ENCODE results near the gene ZDHHC7.
"Not testable (repeated sequence)": the region's sequence is repeated elsewhere in the genome, so short reads cannot be mapped to it uniquely, and the experiment has no call there.

ZDHHC7 gene

DNA sequence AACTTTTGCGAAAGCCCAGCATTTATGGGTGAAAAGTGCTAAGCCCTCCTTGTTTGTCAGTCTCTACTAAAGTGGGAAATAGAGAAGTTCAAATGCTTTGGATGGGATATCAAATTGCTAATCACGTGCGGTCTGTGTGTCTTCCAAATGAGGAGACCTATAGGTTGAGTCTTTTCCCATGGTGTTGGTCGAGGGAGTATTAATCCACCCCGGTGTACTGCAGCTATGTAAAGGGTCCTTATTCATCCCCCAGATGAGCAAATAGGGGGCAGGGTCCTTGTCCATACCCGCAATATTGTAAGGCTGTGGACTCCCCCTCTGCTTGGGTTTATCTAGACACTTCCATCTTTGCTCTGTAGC lies 30.8 kb upstream of the ZDHHC7 start:
- DNase-seq = no peak

DNA sequence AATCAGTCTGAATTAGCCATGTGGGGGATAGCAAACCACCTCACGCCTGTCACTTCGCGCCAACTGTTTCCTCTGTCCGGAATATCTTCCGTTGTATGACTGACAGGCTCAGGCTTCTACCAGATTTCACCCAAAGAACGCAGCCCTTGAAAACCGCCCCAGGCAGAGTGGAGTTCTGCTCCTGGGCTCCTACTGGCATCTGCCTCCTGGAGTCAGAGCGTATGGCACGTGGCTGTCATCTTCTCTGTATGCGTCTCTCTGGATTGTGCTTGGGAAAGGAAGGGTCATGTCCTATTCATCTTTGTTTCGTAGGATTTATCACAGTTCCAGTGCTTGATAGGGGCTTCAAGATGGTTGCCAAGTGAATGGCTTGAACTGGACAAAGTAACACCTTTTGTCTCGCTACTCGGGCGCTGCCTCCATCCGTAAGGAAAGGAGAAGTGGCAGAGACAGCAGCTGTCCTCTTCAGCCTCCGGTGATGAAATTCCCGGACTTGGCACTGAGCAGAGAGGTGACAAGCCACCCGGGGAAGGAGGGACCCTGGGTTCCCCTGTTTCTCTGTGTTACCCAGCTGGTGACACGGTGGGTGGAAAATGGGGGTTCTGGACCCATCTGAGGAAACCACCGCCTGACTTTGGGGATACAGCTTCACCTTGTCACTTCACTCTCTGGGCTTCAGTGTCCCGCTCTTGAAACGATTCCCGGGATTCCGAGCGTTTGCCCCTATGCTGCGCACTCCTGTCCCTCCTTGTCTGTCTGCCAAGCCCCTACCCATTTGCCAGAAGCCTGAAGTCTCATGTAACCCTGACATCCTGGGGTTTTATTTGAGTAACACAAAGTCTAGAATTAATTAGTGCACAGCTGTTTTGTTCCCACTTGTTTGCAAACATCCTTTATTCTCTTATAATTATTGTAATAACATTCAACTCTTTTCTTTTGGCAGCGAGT lies 30.2 kb upstream of the ZDHHC7 start:
- no peak for DNase-seq

DNA sequence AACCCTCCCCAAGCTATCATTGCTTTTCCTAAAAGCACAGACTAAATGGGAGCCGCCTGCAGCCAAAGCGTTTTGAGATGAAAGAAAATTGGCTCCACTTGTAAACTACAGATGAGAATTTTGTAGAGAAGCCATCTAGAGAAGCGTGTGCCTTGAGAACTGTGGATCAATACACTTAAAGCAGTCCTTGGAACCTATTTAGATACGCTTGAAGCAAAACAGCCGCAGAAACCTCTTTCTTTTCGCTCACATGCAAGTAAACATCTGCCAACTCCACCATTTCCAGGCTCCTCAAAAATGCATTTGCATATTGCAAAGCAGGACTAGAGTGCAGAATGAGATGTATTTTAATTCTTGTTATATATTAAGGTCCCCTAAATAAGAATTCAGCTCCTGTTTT lies 29.4 kb upstream of the ZDHHC7 start:
- no peak for DNase-seq

DNA sequence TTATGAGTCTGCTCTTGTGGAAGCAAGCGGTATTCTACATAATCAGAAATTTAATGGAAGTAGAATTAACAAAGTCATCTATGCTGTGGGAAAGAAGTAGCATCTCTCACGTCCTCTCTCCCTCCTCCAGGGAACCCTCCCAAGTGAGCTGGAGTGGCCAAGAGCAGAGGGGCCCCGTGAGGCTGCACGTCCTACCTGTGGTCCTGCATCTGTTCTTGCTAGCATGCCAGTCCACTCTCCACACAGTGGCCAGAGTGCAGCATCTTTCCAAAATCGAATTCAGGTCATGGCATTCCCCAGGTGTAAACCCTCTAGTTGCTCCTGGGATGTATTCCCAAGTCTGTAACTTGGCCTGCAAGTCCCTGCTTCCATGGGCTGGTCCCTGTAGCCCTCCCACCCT lies 26.4 kb upstream of the ZDHHC7 start:
- no peak for DNase-seq

DNA sequence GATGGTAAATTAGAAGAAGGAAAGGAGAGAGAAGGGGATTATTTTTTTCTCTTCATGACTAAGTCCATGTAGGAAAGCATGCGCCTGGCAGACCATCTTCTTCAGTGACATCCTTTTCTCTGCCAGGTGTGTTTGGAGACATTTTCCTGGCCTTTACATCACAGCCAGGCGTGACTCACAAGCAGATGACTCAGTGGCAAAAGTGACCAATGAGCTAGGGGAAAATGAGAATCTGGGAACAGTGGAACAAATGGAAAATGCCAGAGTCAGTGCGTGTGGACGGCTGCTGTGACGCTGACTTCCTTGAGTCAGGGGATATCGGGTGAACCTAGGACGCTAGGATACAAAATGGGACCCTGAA lies 25.7 kb upstream of the ZDHHC7 start:
- DNase-seq = no peak

DNA sequence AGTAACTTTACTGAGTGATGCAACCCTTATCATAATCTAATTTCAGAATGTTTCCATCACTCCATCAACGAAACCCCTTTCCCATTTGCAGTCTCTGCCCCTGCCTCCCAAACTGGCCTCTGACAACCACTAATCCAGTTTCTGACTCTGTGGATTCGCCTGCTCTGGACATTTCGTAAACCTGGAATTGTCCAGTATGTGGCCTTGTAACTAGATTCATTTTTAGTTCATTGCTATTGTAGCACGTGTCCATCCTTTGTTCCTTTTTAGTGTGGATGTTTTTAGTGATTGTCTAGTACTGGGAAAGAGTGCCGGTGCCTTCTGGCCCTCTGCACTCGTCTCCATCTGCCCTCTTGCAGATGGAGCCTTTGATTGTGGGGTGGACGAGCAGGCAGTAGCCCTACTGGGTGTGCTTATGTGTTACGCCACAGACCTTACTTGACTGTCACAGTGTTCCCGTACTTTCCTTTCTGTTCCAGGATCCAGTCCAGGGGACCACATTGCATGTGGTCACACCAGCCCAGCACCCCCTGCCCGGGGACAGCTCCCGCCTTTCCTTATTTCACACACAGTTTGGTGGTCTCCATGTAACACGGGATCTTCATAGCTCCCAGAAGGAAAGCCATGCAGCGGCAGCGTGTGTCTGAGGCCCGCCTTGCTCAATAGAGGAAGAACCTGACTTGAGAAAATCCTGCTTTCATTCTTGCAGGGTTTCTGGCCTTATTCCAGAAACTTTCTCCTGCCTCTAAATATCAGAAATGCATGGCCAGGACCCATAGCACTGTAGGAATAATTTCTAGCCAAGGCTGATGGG lies 25.1 kb upstream of the ZDHHC7 start:
- DNase-seq = no peak

DNA sequence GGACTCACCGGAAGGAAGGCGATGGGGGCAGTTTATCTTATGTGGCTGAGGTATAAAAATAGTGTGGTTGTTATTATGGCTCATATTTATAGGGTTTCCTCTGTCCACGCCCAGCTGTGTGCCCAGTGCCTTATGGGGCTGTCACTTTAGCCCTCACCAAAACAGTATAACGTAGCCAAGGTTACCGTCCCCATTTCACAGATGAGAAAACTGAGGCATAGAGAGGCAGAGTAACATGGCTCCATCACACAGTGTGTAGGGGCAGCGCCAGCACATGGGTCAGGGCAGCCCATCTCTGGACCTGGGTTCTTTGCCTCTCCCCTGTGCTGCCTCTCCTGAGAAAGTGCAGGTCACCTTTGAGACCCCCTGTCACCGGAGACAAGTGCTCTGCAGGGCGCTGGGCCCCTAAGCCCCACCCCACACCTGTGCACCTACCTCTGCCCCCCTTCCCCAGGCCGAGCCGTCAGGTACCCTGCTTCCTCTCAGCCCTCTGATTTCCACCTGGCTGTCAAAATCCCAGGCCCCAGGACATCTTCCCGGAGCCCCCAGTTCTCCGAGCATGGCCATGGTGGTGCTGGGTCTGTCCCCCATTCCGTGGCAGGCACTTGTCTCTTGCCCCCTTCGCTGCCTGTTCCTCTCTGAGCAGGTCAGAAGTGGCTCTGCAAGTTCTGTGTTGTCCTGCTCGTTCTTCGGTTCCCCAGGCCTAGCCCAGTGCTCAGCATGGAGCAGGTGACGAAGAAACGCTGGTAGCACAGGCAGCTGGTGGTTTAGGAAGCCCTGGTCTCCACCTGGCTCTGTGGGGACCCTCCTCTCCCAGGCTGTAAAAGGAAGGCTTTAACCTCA lies 23.5 kb upstream of the ZDHHC7 start:
- DNase-seq = no peak

DNA sequence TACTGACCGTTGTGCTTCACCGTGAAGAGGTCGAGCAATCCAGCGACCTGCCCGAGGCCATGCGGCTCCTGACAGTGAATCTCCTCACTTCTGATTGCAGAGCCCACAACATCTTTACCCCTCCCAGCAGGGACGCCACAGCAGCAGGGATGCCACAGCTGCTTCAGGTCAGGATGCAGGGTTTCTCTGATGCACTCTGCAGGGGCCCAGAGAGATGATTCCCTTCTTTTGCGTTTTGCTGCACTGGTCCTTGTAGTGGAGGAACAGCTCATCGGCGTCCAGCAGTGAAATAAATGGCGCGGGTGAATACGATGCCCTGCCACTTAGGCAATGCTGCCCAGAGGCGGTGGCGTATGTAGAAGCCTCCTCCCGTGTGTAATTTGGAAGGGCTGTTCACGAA lies 21.8 kb upstream of the ZDHHC7 start:
- no peak for DNase-seq

DNA sequence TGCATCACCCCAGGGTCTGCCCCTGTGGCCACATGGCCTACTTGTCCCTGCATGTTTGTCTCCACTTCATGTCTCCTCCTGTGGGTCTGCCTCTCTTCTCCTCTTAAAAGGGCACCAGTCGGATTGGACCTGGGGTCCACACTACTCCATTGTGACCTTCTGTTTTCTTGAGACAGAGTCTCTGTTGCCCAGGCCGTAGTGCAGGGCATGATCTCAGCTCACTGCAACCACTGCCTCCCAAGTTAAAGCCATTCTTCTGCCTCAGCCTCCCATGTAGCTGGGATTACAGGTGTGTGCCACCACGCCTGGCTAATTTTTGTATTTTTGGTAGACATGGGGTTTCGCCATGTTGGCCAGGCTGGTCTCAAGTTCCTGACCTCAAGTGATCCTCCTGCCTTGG lies 20.9 kb upstream of the ZDHHC7 start:
- DNase-seq = not testable (repeated sequence)

DNA sequence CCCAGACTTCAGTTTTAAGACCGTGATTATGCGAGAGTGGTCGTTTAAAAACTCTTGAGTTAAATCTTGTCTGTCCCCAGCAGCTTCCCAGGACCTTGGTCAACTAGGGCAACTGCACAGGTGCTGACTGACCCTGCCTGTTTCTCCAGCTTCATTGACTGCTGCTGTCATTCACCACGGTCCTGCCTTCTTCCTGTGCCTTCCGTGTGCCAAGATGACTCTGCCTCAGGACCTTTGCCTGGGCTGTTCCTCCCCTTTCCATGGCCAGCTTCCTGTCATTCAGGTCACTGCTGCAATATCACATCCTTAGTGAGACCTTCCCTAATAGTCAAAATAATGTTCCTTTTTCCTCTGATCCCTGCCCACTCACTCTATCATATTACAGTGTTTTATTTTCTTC lies 20.1 kb upstream of the ZDHHC7 start:
- DNase-seq = no peak

DNA sequence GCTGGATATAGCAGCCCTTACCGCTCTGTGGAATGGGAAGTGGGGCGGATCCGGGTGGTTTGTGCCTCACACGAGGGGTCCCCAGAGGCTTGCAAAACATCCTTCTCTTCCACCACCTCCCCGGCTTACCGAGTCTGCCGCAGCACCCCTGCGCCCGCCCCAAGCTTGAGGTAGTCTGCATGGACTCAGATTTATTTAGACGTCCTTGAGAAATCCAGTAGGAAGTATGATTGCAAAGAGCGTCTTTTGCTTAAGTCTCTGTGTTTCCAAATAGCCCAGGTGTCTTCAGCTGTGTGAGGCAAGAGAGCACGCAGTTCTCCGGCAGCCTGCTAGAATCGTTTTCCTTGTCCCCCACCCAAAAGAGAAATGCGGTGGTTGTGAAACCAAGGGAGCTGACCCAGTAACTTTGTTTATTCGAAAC lies 18.7 kb upstream of the ZDHHC7 start:
- DNase-seq = no peak

DNA sequence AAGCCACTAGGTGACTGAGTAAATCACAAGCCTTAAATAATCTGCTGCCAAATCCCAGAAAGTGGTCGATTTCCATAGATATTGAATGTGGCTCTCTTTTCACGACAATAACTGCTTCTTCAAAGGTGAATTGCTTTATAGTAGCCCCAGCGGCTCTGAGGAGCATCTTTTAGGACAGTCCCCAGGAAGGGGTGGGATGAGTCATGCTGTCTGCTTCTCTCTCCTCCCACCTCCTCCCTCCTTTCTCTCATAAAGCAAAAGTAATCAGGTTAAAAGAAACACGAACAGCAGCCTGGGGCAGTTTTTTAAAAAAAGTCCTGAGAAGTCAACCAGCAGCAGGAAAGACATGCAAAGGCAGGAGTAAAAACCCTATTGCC lies 18.1 kb upstream of the ZDHHC7 start:
- peak; percentile 67 for DNase-seq

DNA sequence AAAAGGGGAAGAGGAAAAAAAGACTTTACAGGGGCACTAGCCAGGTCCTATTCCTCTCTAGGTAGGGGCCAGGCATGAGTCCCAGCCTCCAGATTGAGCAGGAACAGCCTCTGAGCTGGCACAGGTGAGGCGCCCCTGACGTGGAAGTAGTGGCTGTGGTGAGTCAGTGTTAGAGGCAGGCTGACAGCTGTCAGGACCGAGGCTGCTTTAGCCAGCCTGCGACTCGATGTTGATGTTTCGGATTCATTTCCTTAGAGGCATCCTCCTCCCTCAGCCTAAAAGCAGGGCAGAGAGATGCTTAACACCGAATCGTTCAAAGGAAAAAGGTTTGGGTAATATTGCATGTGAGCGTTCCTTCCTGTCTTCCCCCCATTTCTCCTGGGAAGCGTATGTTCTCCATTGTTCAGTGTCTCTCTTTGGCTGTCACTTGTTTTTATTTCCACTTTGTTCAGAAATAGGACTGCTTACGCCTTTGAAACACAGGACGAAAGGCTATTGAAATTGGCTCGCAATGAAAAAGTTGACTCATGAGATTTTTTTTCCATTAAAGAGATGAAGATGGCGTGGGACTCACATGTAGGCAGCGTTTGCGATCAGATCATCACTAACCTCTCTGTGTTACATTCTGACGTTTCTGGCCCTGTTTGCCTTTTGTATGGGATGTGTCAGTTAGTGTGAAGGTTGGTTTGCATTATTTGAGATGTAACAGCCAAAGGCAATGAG lies 17.5 kb upstream of the ZDHHC7 start:
- peak; percentile 74 for DNase-seq

DNA sequence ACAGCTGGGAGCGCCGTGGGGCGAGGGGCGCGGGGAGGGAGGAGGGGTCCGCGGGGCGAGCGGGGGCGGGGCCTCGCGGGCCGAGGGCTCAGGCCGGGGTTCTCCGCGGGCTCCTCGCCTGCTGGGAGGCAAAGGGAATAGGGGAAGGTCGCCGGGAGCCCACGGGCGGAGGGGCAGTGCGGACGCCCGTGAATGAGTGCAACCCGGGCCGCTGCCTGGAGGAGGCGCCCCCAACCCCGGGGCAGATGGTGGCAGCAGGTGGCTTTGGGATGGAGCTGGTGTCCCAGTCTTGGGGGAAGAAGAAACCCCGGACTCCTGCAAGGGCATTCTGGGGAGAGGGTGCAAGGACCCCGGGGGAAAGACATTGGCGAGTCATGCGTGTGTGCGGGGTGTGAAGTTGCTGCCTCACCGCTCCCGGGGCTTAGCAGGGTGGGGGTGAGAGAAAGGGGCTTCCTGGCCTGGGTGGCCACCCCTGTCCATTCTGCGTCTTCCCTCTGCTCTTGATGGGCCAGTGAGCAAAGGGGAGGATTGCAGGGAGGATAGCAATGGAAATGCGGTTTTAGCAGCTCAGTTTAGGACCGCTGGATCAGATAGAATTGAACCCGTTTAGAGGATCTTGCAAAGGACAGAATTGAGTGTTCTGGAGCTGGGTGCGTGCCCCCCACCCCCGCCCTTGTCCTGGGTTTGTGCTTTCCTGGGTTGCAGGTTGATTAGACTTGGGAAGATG lies 16.8 kb upstream of the ZDHHC7 start:
- DNase-seq = no peak

DNA sequence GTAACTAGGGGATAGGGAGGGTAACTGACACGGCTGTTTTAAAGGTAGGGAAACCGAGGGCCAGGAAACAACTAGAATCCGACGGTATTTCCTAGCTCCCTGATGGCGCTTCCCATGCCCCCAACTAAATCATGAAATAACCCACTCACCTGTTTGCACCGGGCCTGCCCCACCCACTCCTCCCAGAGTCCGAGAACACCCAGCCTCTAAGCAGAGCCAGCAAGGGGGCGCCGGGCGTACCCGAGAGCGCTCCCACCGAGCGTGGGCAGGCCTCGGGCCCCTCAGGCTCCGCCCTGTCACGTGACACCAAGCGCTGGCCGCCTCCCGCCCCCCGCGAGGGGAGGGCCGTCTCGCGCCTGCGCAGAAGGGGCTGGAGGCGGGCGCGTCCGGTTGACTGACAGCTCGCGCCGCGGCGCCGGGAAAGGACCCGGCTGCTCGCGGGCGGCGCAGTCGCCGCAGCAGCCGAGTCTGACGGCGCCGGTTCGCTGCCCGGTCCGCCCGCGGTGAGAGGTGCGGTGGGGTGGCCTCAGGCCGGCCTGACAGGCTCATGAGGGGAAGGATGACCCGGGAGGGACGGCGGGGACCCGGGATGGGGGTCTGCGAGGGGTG lies 16.1 kb upstream of the ZDHHC7 start, which contains the start of gene KIAA0513:
TSS of gene KIAA0513 (plus strand) at position 447 of the 609 bp plus-strand sequence. CDS start 39,277 bp downstream, outside the sequence.
- DNase-seq = peak; percentile 90

DNA sequence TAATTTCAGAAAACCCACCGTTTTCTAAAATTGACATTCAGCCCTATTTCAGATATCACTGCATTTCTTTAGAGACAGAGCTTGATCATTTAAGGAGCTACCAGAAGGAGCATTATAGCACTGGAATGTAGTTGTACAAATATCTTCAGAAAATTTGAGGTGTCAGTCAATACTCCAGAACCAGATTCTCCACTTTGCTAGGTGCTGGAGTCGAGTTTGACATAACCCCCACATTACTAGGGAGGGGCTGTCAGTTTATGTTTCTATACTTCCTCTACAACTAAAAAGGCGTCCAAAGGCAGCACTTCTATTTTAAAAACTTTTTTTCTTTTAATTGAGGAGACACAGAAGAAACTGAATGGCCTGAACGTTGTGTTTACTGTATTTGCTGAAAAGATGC lies 15.4 kb upstream of the ZDHHC7 start:
- DNase-seq = no peak

DNA sequence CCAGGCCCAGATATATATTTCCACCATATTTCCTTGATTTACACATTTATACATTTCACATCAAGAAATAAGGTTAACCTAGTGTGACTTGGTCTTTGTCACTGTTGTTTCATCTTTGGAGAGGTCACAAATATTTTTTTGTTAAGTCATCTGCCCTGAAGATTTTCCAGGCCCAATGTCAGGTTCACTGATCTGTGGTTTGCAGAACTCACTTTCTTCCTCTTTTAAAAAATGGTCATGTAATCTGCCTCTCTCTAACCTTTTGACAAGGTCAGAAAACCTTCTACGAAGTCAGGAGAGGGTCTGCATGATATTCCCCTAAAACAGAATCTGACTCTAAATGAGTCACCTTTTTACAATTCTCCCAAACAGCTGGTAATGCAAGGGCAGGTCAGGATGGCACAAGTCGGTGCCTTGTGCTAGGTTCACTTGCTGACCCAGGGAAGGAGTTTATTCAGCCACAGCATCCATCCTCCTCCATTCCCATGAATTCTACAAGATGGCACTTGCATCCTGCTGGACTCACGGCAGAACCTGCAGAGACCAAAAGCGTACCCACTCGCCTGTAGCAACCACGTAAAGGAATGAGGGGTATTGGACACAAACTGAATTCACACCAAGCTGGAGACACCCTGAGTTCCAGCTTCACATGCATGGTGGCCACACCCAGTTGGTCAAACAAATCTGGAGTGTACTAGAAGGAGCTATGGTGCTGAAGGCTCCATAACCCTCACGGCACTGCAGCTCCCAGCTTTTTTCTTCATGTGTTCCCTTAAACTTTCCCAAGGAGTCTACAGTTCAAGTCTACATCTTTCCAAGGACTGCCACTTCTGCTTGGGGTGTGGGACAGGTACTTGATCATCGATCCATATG lies 14.7 kb upstream of the ZDHHC7 start:
- DNase-seq = no peak

DNA sequence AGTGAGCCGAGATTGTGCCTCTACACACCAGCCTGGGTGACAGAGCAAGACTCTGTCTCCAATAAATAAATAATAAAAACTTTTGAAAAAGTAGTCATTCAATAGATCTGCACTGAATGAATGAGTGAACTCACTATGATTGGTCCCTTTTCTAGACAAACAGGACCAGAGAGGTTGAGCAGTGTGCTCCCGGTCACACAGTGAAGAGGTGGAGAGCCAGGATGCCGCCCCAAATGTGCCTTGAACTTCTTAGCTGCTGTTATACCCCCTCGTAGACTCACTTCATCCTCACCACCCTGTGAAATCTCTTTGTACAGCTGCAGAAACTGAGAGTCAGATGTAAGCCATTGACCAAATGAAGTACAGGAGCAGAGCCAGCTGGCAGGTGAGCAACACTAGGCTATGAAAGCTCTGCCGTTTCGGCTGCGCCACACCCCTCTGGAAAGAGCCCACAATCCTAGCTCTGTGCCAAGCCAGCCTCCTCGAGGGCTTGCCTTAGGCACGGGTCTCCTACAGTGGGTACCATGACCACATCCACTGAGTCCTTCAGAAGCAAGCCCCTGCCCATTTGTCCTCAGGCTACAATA lies 8.4 kb upstream of the ZDHHC7 start:
- DNase-seq = no peak

DNA sequence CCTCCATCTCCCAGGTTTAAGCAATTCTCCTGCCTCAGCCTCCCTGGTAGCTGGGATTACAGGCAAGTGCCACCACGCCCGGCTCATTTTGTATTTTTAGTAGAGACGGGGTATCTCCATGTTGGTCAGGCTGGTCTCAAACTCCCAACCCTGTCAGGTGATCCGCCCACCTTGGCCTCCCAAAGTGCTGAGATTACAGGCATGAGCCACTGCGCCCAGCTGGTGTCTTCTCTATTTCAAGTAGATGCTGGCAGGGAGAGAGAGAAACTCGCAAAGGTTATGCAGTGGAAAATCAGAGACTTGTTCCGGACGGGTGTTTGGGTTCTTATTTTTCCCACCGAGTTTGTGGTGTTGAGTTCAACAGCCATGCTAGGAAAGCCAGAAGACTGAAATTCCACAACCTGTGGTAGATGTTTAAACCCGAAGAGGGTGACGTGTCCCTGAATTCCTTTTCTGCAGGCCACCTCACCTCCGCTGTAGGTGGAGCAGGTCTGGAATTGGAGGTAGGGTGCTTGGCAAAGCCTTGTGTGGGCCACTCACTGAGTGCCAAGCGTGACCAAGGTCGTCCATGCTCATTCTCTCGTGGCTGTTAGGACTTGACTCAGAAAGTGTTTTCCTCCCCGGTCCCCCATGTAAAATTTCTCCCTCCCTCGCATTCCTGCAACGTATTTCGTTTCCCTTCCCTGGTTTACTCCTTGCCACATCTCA lies 7.3 kb upstream of the ZDHHC7 start:
- DNase-seq = no peak
